SJSA1 (cell line): ENCODE measurements around the gene DDRGK1. TPM values are rescaled to one million over a fixed set of nuclear protein-coding genes. Genes with fewer than 3 reads are reported as not detected.
A peak's percentile ranks its signal among the peaks of the same experiment; 100 is the strongest.

Source experiments
- DNase-seq, 2 experiments: peaks; one replicate each; pipeline ENCODE4 v3.0.0-alpha.2; 2015 to 2020; ENCODE audit warnings: low spot score in 2 of 2, low read depth in 1 of 2
- H3K27ac ChIP-seq: fragments of 250-450 bp; sonication (Bioruptor Pico); 2 replicates; pipeline ENCODE4 v1.5.1; 2020; ENCODE audit warnings: mild to moderate bottlenecking, moderate library complexity
- H3K27me3 ChIP-seq: fragments of 250-450 bp; sonication (Bioruptor Pico); replicated peaks from 2 replicates; pipeline ENCODE4 v1.5.1; 2020; ENCODE audit warnings: mild to moderate bottlenecking, moderate library complexity
- H3K36me3 ChIP-seq: fragments of 250-450 bp; sonication (Bioruptor Pico); 2 replicates; pipeline ENCODE4 v1.5.1; 2020; ENCODE audit warnings: mild to moderate bottlenecking
- H3K4me1 ChIP-seq: fragments of 250-450 bp; sonication (Bioruptor Pico); replicated peaks from 2 replicates; pipeline ENCODE4 v1.6.1; 2021; ENCODE audit warnings: mild to moderate bottlenecking
- H3K4me3 ChIP-seq: fragments of 250-450 bp; sonication (Bioruptor Pico); 2 replicates; pipeline ENCODE4 v1.5.1; 2020; ENCODE audit warnings: mild to moderate bottlenecking
- H3K9me3 ChIP-seq: fragments of 250-450 bp; sonication (Bioruptor Pico); replicated peaks from 2 replicates; pipeline ENCODE4 v1.5.1; 2020; ENCODE audit warnings: mild to moderate bottlenecking
- total RNA-seq: library from RNA; depleted of rRNA; stranded (reverse); fragments of >200 nt; shearing (Covaris generic); gene quantifications from 2 replicates; pipeline ENCODE4 v1.2.3, GENCODE V29; 2014; rRNA removed

Gene DDRGK1
- 28.2 and 29.1 TPM in 2 replicates for total RNA-seq

GRCh38 chr20:3204124-3204794 is at the start of gene DDRGK1:
Gene DDRGK1, minus strand, starts transcription at chr20:3204682. Its CDS starts 55 bp downstream, at chr20:3204627.
- Histone ChIP-seq H3K9me3 (no peaks in the 10 kb centered on the region), H3K4me3 (peak within 1 kb of the TSS; percentile 67), H3K27ac (no peak within 1 kb of the TSS), H3K27me3 (no peaks in the 10 kb centered on the region), H3K4me1 (peaks cover 20% of the 10 kb centered on the region), H3K36me3 (peaks cover 35% of the 10 kb centered on the region)
- peak; percentile 83 to 88 for DNase-seq

GRCh38 chr20:3251806-3252205 is 47.3 kb upstream of the DDRGK1 start:
- no peak for DNase-seq
- Histone ChIP-seq H3K4me1 (peaks cover 7% of the 10 kb centered on the region), H3K27ac (no peak overlapping the region)

GRCh38 chr20:3250091-3250504 is 45.6 kb upstream of the DDRGK1 start:
- Histone ChIP-seq H3K36me3 (peaks cover 23% of the 10 kb centered on the region), H3K9me3 (no peaks in the 10 kb centered on the region), H3K4me1 (peaks cover 7% of the 10 kb centered on the region), H3K27me3 (peaks cover 13% of the 10 kb centered on the region), H3K4me3 (no peak overlapping the region), H3K27ac (no peak overlapping the region)
- no peak for DNase-seq

More at GRCh38 chr20:3251806-3252205, 47.3 kb upstream of the DDRGK1 start:
- no peak overlapping the region for H3K4me3 ChIP-seq
- H3K36me3 ChIP-seq: peaks cover 38% of the 10 kb centered on the region
- no peaks in the 10 kb centered on the region for H3K9me3 ChIP-seq
- peaks cover 13% of the 10 kb centered on the region for H3K27me3 ChIP-seq

GRCh38 chr20:3248993-3249347 is 44.5 kb upstream of the DDRGK1 start:
- Histone ChIP-seq H3K9me3 (no peaks in the 10 kb centered on the region), H3K4me3 (no peak overlapping the region), H3K27ac (no peak overlapping the region), H3K36me3 (peaks cover 15% of the 10 kb centered on the region), H3K27me3 (peaks cover 13% of the 10 kb centered on the region), H3K4me1 (peaks cover 7% of the 10 kb centered on the region)
- DNase-seq: no peak

- H3K9me3 ChIP-seq: no peaks in the 10 kb centered on the region
- H3K36me3 ChIP-seq: peaks cover 11% of the 10 kb centered on the region
- H3K27me3 ChIP-seq: peaks cover 13% of the 10 kb centered on the region
- DNase-seq: peak in 1 of 2 experiments; percentile 22
- no peak overlapping the region for H3K4me3 ChIP-seq
- H3K4me1 ChIP-seq: peaks cover 7% of the 10 kb centered on the region
- H3K27ac ChIP-seq: no peak overlapping the region
These were observed 43.9 kb upstream of the DDRGK1 start for GRCh38 chr20:3248167-3248992.

GRCh38 chr20:3247638-3248037 is 43.2 kb upstream of the DDRGK1 start:
- Histone ChIP-seq H3K4me3 (no peak overlapping the region), H3K9me3 (no peaks in the 10 kb centered on the region), H3K27ac (no peak overlapping the region), H3K36me3 (peaks cover 7% of the 10 kb centered on the region), H3K27me3 (peaks cover 13% of the 10 kb centered on the region), H3K4me1 (peaks cover 7% of the 10 kb centered on the region)
- no peak for DNase-seq

GRCh38 chr20:3246682-3247081 is 42.2 kb upstream of the DDRGK1 start:
- H3K4me1 ChIP-seq: peaks cover 7% of the 10 kb centered on the region
- peaks cover 13% of the 10 kb centered on the region for H3K27me3 ChIP-seq
- no peaks in the 10 kb centered on the region for H3K36me3 ChIP-seq
- no peaks in the 10 kb centered on the region for H3K9me3 ChIP-seq
- no peak for DNase-seq
- no peak overlapping the region for H3K27ac ChIP-seq
- no peak overlapping the region for H3K4me3 ChIP-seq

GRCh38 chr20:3245711-3246110 is 41.2 kb upstream of the DDRGK1 start:
- peaks cover 7% of the 10 kb centered on the region for H3K4me1 ChIP-seq
- peaks cover 17% of the 10 kb centered on the region for H3K27me3 ChIP-seq
- DNase-seq: no peak
- no peak overlapping the region for H3K4me3 ChIP-seq
- no peaks in the 10 kb centered on the region for H3K9me3 ChIP-seq
- no peak overlapping the region for H3K27ac ChIP-seq
- no peaks in the 10 kb centered on the region for H3K36me3 ChIP-seq

- Histone ChIP-seq H3K4me3 (no peak overlapping the region), H3K4me1 (peaks cover 7% of the 10 kb centered on the region), H3K27ac (no peak overlapping the region), H3K27me3 (peaks cover 17% of the 10 kb centered on the region), H3K9me3 (no peaks in the 10 kb centered on the region), H3K36me3 (no peaks in the 10 kb centered on the region)
- no peak for DNase-seq
These were observed 40.7 kb upstream of the DDRGK1 start for GRCh38 chr20:3245156-3245555.

GRCh38 chr20:3244613-3245012 is 40.1 kb upstream of the DDRGK1 start:
- no peaks in the 10 kb centered on the region for H3K36me3 ChIP-seq
- peaks cover 22% of the 10 kb centered on the region for H3K27me3 ChIP-seq
- DNase-seq: no peak
- H3K9me3 ChIP-seq: no peaks in the 10 kb centered on the region
- no peak overlapping the region for H3K27ac ChIP-seq
- peaks cover 9% of the 10 kb centered on the region for H3K4me1 ChIP-seq
- H3K4me3 ChIP-seq: no peak overlapping the region

- Histone ChIP-seq H3K27me3 (peaks cover 25% of the 10 kb centered on the region), H3K4me1 (peaks cover 15% of the 10 kb centered on the region), H3K9me3 (no peaks in the 10 kb centered on the region), H3K36me3 (no peaks in the 10 kb centered on the region), H3K4me3 (no peak overlapping the region), H3K27ac (no peak overlapping the region)
- DNase-seq: no peak
These were observed 39.4 kb upstream of the DDRGK1 start for GRCh38 chr20:3243718-3244358.

GRCh38 chr20:3242172-3242692 is 37.8 kb upstream of the DDRGK1 start:
- Histone ChIP-seq H3K4me3 (no peak overlapping the region), H3K4me1 (peaks cover 20% of the 10 kb centered on the region), H3K27ac (no peak overlapping the region), H3K9me3 (no peaks in the 10 kb centered on the region; the same call in 1 of the 2 replicates), H3K27me3 (peaks cover 33% of the 10 kb centered on the region), H3K36me3 (no peaks in the 10 kb centered on the region)
- DNase-seq: no peak

GRCh38 chr20:3240776-3241363 is 36.4 kb upstream of the DDRGK1 start:
- peaks cover 20% of the 10 kb centered on the region for H3K4me1 ChIP-seq
- H3K27ac ChIP-seq: no peak overlapping the region
- no peak for DNase-seq
- H3K4me3 ChIP-seq: no peak overlapping the region
- no peaks in the 10 kb centered on the region for H3K36me3 ChIP-seq
- peaks cover 38% of the 10 kb centered on the region for H3K27me3 ChIP-seq
- H3K9me3 ChIP-seq: no peaks in the 10 kb centered on the region; the same call in 1 of the 2 replicates
